ENCODE results near the gene TMEM255A. TPM values are rescaled to one million over a fixed set of nuclear protein-coding genes. Genes with fewer than 3 reads are reported as not detected.

TMEM255A gene
- total RNA-seq, 2 donors from 2014 or later: 0.22 to 0.35 TPM

DNA sequence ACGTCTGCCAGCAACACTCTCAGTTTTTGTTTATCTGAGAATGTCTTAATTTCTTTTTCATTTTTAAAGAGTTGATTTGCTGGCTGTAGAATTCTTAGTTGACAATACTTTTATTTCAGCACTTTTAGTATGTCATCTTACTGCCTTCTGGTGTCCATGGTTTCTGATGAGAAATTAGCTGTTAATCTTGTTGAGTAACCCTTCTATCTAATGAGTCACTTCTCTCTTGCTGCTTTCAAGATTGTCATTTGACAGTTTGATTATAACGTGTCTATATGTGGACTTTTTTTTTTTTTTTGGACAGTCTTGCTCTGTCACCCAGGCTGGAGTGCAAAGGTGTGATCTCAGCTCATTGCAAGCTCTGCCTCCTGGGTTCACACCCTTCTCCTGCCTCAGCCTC is 24.0 kb upstream of the TMEM255A start:
- no peaks in the 10 kb centered on the region for H3K27me3 ChIP-seq (ENCODE audit: control insufficient read depth, insufficient read depth, low read length, poor library complexity, severe bottlenecking)
- no peak overlapping the region for H3K4me3 ChIP-seq (ENCODE audit: low read length)
- no peak overlapping the region for H3K27ac Mint-ChIP-seq
- H3K27ac ChIP-seq (ENCODE audit: low read depth, low read length): no peak overlapping the region
- H3K4me1 ChIP-seq (ENCODE audit: control insufficient read depth, insufficient read depth, low read length): no peaks in the 10 kb centered on the region
- H3K9me3 Mint-ChIP-seq: peaks cover 92% of the 10 kb centered on the region
- H3K4me1 Mint-ChIP-seq: peaks cover 3% of the 10 kb centered on the region
- TF ChIP-seq, protein P1, sequence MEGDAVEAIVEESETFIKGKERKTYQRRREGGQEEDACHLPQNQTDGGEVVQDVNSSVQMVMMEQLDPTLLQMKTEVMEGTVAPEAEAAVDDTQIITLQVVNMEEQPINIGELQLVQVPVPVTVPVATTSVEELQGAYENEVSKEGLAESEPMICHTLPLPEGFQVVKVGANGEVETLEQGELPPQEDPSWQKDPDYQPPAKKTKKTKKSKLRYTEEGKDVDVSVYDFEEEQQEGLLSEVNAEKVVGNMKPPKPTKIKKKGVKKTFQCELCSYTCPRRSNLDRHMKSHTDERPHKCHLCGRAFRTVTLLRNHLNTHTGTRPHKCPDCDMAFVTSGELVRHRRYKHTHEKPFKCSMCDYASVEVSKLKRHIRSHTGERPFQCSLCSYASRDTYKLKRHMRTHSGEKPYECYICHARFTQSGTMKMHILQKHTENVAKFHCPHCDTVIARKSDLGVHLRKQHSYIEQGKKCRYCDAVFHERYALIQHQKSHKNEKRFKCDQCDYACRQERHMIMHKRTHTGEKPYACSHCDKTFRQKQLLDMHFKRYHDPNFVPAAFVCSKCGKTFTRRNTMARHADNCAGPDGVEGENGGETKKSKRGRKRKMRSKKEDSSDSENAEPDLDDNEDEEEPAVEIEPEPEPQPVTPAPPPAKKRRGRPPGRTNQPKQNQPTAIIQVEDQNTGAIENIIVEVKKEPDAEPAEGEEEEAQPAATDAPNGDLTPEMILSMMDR (conservative IDR thresholded peaks at IDR 0.05): no peak
- peaks cover 1% of the 10 kb centered on the region for H3K36me3 Mint-ChIP-seq (ENCODE audit: low read depth)
- 100% methylated on average over 2 of the region's 2 CpGs; no CpG with 5 or more reads in 1 of the 2 experiments for WGBS, 2 experiments (ENCODE audit: insufficient coverage in 1 of 2, insufficient read length in 1 of 2)
- H3K27me3 Mint-ChIP-seq (ENCODE audit: insufficient read depth): no peaks in the 10 kb centered on the region
- H3K9me3 ChIP-seq (ENCODE audit: control insufficient read depth, low read length): peaks cover 74% of the 10 kb centered on the region
- H3K4me3 Mint-ChIP-seq: no peak overlapping the region
- no peak for DNase-seq
- H3K9ac ChIP-seq (ENCODE audit: extremely low read depth, low read length, poor library complexity, severe bottlenecking): no peak overlapping the region
- H3K36me3 ChIP-seq (ENCODE audit: control insufficient read depth, insufficient read depth, low read length): no peaks in the 10 kb centered on the region

DNA sequence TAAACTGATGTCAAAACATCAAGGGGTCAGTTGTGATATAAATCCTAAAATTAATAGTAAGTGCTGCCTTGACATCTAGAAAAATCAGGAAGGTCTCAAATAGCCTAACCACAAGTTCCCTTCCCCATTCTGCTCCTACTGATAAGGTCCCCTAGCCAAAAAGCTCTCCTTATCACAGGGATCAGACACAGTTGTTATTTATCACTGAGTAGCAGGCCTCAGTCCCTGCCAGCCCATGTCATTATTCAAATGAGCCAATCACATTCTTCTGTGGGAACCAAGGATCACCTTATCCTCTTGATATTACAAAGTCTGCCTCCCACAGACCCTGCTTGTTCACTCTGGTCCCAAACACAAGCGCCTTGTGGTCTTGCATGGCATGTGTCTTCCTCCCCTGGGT is 23.3 kb upstream of the TMEM255A start:
- Mint-ChIP-seq H3K36me3 (ENCODE audit: low read depth) (peaks cover 1% of the 10 kb centered on the region), H3K27ac (no peak overlapping the region), H3K4me3 (no peak overlapping the region), H3K4me1 (peaks cover 3% of the 10 kb centered on the region), H3K27me3 (ENCODE audit: insufficient read depth) (no peaks in the 10 kb centered on the region), H3K9me3 (peaks cover 93% of the 10 kb centered on the region)
- TF ChIP-seq, protein P1 (conservative IDR thresholded peaks at IDR 0.05): no peak
- H3K27me3 ChIP-seq (ENCODE audit: control insufficient read depth, insufficient read depth, low read length, poor library complexity, severe bottlenecking): no peaks in the 10 kb centered on the region
- H3K4me1 ChIP-seq (ENCODE audit: control insufficient read depth, insufficient read depth, low read length): no peaks in the 10 kb centered on the region
- whole genome bisulfite sequencing, 2 experiments (ENCODE audit: insufficient coverage in 1 of 2, insufficient read length in 1 of 2): 92% methylated on average over 1 of the region's 1 CpG; no CpG with 5 or more reads in 1 of the 2 experiments
- no peak overlapping the region for H3K9ac ChIP-seq (ENCODE audit: extremely low read depth, low read length, poor library complexity, severe bottlenecking)
- no peak for DNase-seq
- no peaks in the 10 kb centered on the region for H3K36me3 ChIP-seq (ENCODE audit: control insufficient read depth, insufficient read depth, low read length)
- H3K27ac ChIP-seq (ENCODE audit: low read depth, low read length): no peak overlapping the region
- H3K4me3 ChIP-seq (ENCODE audit: low read length): no peak overlapping the region
- peaks cover 68% of the 10 kb centered on the region for H3K9me3 ChIP-seq (ENCODE audit: control insufficient read depth, low read length)

DNA sequence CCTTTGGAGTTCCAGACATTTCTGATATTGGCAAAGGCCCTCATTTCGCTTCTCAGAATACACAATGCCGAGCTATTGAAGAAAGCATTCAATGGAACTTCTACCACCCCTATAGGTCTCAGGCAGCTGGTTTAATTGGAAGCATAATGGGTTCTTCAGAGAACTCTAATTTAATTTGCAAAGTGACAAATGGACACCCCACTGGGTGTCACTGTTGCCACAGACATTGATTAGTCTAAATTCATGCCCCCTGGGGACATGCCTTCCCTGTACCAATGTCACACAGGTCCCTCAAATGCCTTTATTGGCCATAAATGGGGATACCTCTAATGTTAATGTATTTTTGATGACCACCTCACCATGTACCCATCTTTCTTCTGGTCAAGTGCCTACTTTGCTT is 22.9 kb upstream of the TMEM255A start:
- H3K9ac ChIP-seq (ENCODE audit: extremely low read depth, low read length, poor library complexity, severe bottlenecking): no peak overlapping the region
- no peaks in the 10 kb centered on the region for H3K4me1 ChIP-seq (ENCODE audit: control insufficient read depth, insufficient read depth, low read length)
- Mint-ChIP-seq H3K9me3 (peaks cover 93% of the 10 kb centered on the region), H3K27me3 (ENCODE audit: insufficient read depth) (no peaks in the 10 kb centered on the region), H3K4me3 (no peak overlapping the region), H3K27ac (no peak overlapping the region), H3K4me1 (peaks cover 3% of the 10 kb centered on the region), H3K36me3 (ENCODE audit: low read depth) (peaks cover 3% of the 10 kb centered on the region)
- no peaks in the 10 kb centered on the region for H3K27me3 ChIP-seq (ENCODE audit: control insufficient read depth, insufficient read depth, low read length, poor library complexity, severe bottlenecking)
- WGBS, 2 experiments (ENCODE audit: insufficient coverage in 1 of 2, insufficient read length in 1 of 2): 45 to 80% methylated on average over 1 to 2 of the region's 2 CpGs
- TF ChIP-seq, protein P1 (conservative IDR thresholded peaks at IDR 0.05): no peak
- H3K9me3 ChIP-seq (ENCODE audit: control insufficient read depth, low read length): peaks cover 63% of the 10 kb centered on the region
- H3K36me3 ChIP-seq (ENCODE audit: control insufficient read depth, insufficient read depth, low read length): no peaks in the 10 kb centered on the region
- no peak overlapping the region for H3K4me3 ChIP-seq (ENCODE audit: low read length)
- H3K27ac ChIP-seq (ENCODE audit: low read depth, low read length): no peak overlapping the region
- no peak for DNase-seq

Measured in endodermal cell (in vitro differentiated cells).